Dermis microvascular lymphatic vessel endothelial cell (primary cell): ENCODE results near the gene ASF1B. TPM values are rescaled to one million over a fixed set of nuclear protein-coding genes. Genes with fewer than 3 reads are reported as not detected.
"Not testable (repeated sequence)": the region's sequence is repeated elsewhere in the genome, so short reads cannot be mapped to it uniquely, and the experiment has no call there.

Source experiments
- DNase-seq, 2 donors: peaks; one replicate each; pipeline versions ENCODE4 v3.0.0 to v3.0.0-alpha.2; 2010; ENCODE audit warnings: low read depth in 2 of 2
- total RNA-seq: library from RNA; depleted of rRNA; stranded (reverse); fragments of >200 nt; gene quantifications from 2 replicates; pipeline ENCODE4 v1.2.1, GENCODE V29; 2014

ASF1B gene
- total RNA-seq, 1 donor from 2014 or later = 17.8 TPM

DNA sequence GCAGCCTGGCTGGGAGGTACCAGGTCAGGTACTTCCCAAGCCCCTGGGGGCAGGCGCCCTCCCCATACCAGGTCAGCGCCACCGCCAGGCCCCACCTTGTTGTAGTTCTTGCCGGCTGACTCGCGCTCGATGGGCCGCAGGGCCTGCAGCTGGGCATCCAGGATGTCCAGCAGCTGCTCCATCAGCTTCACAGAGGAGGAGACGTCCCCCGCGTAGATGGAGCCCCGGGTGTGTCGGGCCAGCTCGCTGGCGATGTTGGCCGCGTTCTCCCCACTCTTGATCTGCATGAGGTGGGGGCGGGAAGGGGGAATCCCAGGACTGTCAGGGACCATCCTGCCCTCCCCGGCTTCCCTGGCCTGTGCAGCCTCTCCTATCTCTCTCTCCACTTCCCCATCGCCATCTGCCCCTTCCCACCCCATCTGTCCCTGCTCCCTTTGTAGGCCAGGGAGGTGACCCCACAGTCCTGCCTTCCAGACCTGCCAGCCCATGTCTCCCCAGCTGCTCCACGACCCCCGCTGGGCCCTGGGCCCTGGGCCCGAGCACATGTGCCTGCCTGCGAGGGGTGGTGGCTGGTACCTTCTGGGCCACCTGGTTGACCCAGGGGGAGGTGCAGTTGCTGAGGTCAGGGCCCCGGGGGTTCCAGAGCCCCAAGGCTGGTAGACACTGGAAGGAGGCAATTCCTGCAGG lies 23.8 kb upstream of the ASF1B start:
- no peak for DNase-seq

DNA sequence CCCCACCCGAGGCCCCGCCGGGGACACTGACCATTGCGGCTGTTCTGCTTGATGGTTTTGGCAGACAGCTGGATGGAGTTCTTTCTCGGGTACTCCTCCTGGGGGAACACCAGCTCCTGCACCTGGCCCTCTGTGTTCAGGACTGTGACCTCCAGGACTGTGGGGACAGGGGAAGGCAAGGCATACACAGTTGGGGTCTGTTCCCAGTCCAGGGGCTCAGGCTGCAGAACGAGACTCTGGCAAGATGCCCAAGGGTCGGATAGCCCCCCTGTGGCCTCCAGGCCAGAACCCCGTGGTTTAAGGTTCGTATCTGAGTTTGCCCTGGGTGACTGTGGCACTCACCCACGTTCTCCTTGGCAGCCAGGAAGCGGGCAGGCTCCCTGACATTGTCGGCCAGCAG lies 22.7 kb upstream of the ASF1B start:
- no peak for DNase-seq

GRCh38 chr19:14158276-14159023 lies 22.1 kb upstream of the ASF1B start:
- no peak for DNase-seq

GRCh38 chr19:14156971-14157717 lies 20.8 kb upstream of the ASF1B start:
- DNase-seq = no peak

- DNase-seq = no peak
Observed at GRCh38 chr19:14156122-14156521, 19.7 kb upstream of the ASF1B start.

DNA sequence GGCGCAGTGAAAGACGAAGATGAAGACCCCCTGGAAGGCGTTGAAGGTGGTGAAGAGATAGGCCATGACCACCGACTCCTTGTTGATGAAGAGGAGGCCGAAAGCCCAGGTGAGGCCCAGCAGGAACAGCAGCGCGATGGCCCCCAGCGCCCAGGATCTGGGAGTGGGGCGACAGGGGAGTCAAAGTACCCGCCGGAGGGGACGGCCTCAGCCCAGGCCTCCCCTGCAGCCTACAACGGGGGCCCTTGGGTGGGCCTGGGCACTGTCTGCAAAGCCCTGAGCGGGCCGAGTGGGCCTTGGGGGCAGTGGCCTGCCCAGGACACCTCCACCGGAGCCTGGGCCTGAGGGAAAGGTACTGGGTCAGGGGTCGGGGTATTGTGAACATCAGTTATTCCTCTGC lies 19.0 kb upstream of the ASF1B start:
- no peak for DNase-seq

DNA sequence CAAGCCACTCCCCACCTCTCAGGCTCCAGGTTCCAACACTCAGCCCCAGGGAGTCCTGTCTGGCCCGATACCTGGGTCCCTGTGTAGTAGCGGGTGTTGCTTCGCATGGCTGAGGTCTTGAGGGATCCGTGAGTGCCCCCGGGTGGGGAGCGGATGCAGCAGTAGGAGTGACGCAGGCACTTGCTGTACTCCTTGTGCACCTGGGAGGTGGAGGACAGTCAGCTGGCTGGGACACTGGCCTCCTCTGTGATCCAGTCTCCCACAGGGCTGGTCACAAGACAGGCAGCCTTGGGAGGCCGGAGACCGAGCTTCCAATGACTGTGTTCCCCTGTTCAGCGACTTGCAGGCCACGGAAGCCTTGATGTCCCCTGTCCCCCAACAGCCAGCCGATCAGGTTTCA lies 16.3 kb upstream of the ASF1B start:
- no peak for DNase-seq

DNA sequence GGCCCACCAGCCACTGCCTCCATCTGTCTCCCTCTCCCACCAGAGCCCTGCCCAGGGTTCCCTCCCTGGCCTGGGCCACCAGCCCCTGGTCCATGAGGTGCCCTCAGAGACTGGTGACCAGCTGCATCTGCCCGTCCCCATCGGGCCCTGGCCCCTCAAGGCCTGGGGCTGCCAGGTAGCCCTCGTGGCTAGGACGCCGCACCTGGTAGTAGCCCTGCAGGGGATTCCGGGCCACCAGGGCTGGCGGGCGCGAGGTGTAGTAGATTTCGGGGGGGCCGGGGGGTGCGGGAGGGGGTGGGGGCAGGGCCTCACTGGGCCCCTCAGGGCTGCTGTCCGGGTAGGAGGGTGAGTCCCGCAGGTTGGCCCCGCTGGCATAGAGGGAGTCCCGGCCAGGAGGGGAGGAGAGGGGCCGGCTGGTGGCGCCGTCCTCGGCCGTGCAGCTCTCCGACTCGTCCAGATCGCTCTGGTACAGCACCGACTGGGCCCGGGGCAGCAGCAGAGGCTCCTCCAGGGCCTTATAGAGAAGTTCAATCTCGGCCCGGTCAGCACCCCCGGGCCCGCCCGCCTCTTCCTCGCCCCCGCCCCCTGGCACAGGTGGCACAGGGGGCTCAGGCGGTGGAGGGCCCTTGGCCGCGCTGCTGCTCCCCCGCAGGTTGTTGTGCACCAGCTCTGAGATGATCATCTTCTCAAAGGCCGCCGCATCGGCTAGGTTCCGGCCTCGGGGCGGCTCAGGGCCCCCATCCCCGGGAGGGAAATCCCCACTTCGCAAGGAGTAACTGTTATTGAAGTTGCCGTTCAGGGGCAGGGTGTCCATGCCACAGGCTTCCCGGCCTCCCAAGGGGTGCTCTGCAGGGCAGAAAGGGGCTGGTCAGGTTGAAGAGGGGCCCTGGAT lies 14.6 kb upstream of the ASF1B start:
- DNase-seq = no peak

DNA sequence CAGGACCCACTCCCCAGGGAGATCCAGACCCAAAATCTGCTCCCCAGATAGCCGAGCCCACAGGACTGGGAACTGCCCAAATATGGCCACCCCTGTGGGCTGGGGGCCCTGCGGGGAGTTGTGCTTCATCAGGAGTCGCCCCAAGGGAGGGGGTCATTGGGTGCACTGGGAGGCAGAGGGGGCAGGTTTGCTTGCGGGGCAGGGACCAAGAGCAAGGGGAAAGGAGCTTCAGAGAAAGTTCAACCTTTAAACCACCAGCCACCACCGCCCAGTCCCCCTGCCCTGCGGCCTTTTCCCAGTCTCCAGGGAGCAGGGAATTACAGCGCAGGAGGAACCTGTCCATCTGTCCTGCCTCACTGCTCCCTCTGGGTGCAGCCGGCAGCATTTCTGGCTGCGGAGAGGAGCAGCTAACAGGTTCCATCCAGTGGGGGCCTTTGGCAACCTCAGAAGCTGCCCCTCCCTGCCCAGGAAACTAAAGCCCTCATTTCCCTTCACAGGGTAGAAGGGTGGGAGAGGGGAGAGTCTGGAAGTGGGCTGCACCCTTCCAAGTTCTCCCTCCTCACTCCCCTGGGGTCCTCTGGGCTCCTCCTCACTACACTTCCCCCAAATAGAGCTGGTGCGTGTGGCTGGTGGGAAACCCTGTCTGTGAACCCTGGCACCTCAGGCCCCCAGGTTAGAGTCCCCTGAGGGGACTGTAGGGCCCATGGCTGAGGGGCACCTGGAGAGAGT lies 13.8 kb upstream of the ASF1B start:
- peak in 1 of 2 donors; percentile 1 for DNase-seq

DNA sequence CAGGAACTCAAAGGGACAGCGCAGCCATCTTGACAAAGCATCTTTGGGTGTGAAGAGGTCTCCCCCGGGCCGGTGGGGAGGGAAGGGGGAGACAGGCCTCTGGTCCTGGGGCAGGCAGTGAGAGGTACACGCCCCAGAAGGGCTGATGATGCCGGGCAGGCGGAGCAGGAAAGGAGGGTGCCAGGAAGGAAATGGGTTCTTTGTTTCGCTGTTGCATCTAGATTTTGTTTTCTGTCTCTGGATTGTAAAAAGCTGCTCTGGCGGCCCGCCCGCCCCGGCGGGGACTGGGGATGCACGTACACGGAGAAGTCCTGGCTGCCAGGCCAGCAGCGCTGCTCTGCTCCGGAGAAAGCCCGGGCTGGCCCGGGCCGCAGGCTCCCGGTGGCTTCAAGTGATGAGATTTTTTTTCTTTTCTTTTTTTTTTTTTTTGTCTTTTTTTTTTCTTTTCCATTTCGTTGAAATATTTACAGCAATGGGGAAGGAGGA lies 13.2 kb upstream of the ASF1B start:
- DNase-seq = peak; percentile 72 to 82

GRCh38 chr19:14148751-14149410 lies 12.5 kb upstream of the ASF1B start:
- no peak for DNase-seq

DNA sequence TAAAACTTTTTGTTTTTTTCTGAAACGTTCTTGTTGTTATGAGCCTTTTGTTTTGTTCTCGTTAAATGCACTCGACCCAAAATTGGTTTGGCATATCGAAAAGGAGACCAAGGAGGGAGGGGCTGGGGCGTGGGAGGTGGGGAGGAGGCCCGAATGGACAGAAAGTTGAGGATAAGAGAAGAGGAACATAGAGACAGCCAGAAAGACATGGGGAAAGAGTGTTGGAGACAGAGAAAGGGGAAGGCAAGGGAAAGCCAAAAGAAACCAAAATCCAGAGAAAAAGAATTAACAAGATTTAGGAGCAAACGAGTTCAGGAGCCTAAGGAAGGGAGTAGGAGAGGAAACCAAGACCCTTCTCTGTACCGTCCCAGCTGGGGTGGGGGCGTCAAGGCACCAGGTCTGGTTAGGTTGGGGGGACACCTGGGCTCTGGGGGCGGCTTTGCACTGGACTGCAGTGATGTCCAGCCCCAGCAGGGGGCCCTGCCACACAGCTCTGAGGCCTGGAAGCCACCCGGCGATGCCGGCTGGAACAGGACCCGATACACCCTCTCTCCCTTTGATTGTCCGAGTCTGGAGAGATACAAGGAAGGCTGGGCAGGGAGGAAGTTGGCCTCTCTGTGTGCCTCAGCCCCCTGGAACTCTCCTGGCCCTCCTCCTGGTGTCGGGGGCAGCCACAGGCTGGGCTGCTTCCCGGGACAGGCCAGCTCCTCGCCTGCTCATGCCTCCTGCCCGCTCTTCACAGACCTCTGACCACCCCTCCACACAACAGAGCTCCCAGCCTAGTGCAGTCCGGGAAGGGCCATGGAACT lies 11.6 kb upstream of the ASF1B start:
- peak; percentile 48 to 76 for DNase-seq

GRCh38 chr19:14146789-14147216 lies 10.4 kb upstream of the ASF1B start:
- DNase-seq = no peak

GRCh38 chr19:14146169-14146568 lies 9.8 kb upstream of the ASF1B start:
- not testable (repeated sequence) for DNase-seq

GRCh38 chr19:14145381-14145780 lies 9.0 kb upstream of the ASF1B start:
- DNase-seq = no peak

GRCh38 chr19:14142262-14143190 lies 6.1 kb upstream of the ASF1B start:
- no peak for DNase-seq

DNA sequence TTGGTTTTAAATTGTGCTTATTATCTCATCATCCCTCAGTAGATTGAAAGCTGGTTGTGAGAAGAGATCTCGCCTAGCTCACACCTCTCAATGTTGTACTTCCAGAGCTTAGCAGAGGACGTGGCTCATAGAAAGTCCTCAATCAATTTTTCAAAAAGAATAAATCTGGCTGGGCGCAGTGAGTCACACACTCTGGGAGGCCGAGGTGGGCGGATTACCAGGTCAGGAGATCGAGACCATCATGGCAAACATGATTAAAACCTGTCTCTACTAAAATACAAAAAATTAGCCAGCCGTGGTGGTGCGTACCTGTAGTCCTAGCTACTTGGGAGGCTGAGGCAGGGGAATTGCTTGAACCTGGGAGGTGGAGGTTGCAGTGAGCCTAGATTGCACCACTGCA lies 4.7 kb upstream of the ASF1B start:
- no peak for DNase-seq

- DNase-seq = no peak
Observed at GRCh38 chr19:14139944-14140343, 3.6 kb upstream of the ASF1B start.
